Activated CD4-positive, alpha-beta T cell treated with anti-CD3 and anti-CD28 coated beads, Interleukin-10, Interleukin-2, amounts not matched to agents 100 ng/mL and 50 ng/mL, durations not matched to agents 16 hours and 8 hours (primary cell): Measurements from ENCODE around the gene STX1B.

Experiments used
- DNase-seq: peaks from one replicate; pipeline ENCODE4 v3.0.0-alpha.2; 2020

Gene STX1B

GRCh38 chr16:30992931-30993816, 17.3 kb downstream of the STX1B start:
- DNase-seq: no peak

GRCh38 chr16:30992276-30992780, 18.1 kb downstream of the STX1B start:
- no peak for DNase-seq

DNA sequence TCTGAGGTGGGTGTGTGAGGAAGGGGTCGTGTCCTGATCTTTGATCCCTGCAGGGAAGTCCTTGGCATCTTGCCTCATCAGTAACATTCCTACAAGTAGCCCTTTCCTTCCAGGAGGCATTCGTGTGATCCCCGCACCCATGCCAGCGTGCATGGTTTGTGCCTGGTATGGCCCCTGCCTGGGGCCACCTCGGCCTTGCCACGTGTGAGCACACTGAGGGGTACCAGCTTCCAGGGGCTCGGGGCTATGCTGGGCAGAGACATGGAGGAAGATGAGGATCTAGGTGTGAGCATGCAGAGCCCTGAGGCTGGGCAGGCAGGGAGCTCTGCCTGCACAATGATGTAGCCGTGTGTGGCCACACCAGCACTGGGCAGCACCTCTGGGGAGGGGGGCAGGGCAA, 19.4 kb downstream of the STX1B start:
- no peak for DNase-seq

DNA sequence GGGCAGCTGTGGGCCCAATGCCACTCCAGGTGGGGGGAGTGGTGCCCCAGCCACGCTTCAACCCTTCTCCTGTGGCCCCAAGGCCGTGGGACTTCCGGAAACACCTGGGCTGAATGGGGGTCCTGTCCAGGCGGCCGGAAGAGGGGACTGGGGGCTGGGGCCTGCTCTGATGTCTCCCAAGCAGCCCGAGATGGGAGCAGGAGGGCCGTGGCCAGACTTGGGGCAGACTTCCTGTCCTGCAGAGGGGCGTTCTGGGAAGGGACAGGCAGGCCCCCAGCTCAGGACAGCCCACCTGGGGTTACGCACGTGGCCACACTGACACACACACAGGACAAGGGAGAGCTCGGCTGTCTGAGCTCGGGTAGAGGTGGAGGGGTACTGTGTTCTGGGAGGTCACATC, 20.3 kb downstream of the STX1B start:
- DNase-seq: no peak

- no peak for DNase-seq
Measured at GRCh38 chr16:30989469-30990047, 20.9 kb downstream of the STX1B start.

DNA sequence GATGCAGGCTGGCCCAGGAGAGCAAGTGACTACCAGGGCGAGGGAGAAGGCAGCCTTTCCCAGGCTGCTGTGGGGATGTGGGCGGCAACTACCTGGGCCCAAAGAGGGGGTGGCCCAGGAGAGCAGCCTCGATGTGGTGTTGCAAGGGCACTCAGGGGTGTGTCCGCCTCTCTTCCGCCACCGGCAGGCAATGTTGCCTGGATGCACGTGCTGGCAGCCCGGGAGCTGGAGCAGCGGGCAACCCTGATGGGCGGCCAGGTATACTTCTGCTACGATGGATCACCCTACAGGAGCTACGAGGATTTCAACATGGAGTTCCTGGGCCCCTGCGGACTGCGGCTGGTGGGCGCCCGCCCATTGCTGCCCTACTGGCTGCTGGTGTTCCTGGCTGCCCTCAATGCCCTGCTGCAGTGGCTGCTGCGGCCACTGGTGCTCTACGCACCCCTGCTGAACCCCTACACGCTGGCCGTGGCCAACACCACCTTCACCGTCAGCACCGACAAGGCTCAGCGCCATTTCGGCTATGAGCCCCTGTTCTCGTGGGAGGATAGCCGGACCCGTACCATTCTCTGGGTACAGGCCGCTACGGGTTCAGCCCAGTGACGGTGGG, 22.8 kb downstream of the STX1B start:
- no peak for DNase-seq

- no peak for DNase-seq
Measured at GRCh38 chr16:30986129-30986991, 24.1 kb downstream of the STX1B start.

DNA sequence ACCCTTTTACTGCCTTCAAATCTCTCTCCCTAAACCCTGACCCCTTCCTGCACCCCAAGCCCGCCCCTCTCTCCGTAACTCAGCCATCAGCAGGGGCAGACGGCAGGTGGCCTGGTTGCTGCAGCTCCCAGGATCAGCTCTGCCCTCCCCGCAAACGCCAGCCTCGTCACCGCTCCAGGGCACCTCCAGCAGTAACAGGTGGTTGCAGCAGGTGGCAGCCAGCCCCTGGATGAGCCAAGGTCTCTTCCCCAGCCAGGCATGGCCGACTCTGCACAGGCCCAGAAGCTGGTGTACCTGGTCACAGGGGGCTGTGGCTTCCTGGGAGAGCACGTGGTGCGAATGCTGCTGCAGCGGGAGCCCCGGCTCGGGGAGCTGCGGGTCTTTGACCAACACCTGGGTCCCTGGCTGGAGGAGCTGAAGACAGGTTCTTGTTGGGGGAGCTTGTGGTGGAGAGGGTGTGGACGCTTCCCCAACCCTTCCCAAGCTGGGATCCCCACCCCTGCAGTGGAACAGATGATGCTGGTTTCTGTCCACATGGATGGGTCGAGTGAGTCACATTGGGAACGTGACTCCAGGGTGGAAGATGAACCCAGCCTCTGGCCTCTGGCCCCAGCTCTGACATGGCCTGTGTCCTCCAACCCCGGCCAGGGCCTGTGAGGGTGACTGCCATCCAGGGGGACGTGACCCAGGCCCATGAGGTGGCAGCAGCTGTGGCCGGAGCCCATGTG, 24.9 kb downstream of the STX1B start:
- no peak for DNase-seq

GRCh38 chr16:30984669-30985400, 25.6 kb downstream of the STX1B start, which contains the start of gene HSD3B7:
Gene HSD3B7 (plus strand): TSS chr16:30985207. CDS start chr16:30985659, 452 bp downstream.
- peak; percentile 87 for DNase-seq

DNA sequence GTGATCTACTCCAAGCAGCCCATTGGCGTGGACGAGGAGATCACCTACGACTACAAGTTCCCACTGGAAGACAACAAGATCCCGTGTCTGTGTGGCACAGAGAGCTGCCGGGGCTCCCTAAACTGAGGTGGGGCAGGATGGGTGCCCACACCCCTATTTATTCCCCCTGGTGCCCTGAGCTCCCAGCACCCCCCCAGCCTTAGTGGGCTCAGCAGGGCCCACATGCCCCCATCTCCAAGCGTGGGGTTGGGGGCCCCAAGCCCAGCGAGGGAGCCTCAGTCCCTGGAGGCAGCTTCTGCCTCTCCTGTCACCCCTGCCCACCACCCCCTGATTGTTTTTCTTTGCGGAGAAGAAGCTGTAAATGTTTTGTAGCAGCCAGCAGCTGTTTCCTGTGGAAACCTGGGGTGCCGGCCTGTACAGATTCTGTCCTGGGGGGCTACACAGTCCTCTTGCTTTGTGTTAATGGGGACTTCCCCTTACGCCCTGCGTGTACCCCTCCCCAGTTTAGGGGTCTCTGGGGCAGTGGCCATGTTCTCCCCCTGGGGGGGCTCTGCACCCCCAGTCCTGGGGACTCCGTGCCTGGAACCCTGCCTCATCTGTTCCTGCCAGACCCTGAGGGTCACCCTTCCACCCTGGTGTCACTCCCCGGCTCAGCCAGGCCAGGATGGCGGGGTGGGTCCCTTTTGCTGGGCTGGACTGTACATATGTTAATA, 26.4 kb downstream of the STX1B start:
- no peak for DNase-seq

GRCh38 chr16:30983289-30983889, 27.0 kb downstream of the STX1B start:
- DNase-seq: no peak

GRCh38 chr16:30982548-30983288, 27.7 kb downstream of the STX1B start:
- DNase-seq: no peak

- no peak for DNase-seq
Measured at GRCh38 chr16:30980959-30981358, 29.5 kb downstream of the STX1B start.

GRCh38 chr16:30980434-30980833, 30.0 kb downstream of the STX1B start:
- no peak for DNase-seq

GRCh38 chr16:30980023-30980371, 30.4 kb downstream of the STX1B start:
- no peak for DNase-seq

GRCh38 chr16:30979170-30980022, 31.0 kb downstream of the STX1B start:
- no peak for DNase-seq

DNA sequence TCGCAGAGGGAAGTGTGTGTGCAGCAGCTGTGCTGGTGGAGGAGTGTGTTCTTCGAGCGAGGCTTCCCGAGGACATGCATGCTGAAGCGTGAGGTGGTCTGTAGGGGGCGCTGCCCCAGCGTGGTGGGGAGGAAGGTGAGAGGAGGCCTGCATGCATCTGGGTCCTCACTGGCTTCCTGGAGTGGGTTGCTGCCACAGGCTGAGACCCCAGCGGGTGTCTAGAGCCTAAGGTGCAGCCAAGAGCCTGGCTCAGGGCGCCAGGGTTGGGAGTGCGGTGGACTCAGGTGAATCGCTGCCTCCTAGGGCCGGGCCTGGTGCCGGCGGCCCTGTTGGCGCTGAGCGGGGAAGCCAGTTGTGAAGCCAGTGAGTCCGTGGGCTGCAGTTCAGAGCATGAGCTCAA, 32.9 kb downstream of the STX1B start:
- peak; percentile 31 for DNase-seq

DNA sequence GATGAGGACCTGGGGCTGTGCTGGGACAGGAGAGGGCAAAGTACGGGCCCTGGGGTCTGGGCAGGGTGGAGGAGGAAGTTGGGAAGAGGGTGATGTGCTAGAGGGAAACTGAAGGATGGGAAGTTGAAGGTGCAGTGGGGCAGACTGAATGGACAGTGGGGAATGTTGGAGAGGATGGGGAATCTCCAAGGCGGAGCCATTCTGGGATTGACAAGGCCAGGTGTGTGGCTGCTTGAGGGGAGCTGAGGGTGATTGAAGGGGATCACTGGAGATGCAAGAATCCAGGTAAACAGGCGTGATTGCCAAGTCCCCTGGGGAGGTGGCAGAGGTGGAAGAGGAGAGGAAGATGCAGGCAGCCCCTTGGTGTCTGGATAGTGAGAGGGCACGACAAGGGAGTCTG, 34.0 kb downstream of the STX1B start:
- no peak for DNase-seq

- DNase-seq: no peak
Measured at GRCh38 chr16:30974348-30974747, 36.1 kb downstream of the STX1B start.
